Raji (cell line): ENCODE results near the gene CAD.

ENCODE experiments used
- POLR2A ChIP-seq: IDR thresholded peaks from 2 replicates; pipeline ENCODE4 v1.6.1; 2011; ENCODE audit warnings: low read depth, low read length, control low read depth; ENCODE audit not compliant: insufficient read depth

Gene CAD

GRCh38 chr2:27275211-27276150 is 58.3 kb downstream of the CAD start, which contains the start of gene DNAJC5G:
DNAJC5G (plus strand) TSS chr2:27275433; CDS start chr2:27276729, 1,296 bp downstream.
- TF ChIP-seq POLR2A: no peak

- TF ChIP-seq POLR2A: no peak
Measured at GRCh38 chr2:27278010-27278409, 60.8 kb downstream of the CAD start.

- no peak for TF ChIP-seq POLR2A
Measured at GRCh38 chr2:27280826-27281225, 63.7 kb downstream of the CAD start.

GRCh38 chr2:27281442-27281841 is 64.3 kb downstream of the CAD start:
- no peak for TF ChIP-seq POLR2A

- TF ChIP-seq POLR2A: no peak
Measured at GRCh38 chr2:27281855-27282559, 64.8 kb downstream of the CAD start, which contains the start of gene TRIM54. TRIM54 (plus strand) TSS chr2:27282429; CDS start chr2:27282732, 303 bp downstream.

GRCh38 chr2:27282892-27283291 is 65.7 kb downstream of the CAD start:
- no peak for TF ChIP-seq POLR2A

- TF ChIP-seq POLR2A: no peak
Measured at GRCh38 chr2:27284996-27285395, 67.8 kb downstream of the CAD start.

GRCh38 chr2:27285481-27285880 is 68.3 kb downstream of the CAD start:
- TF ChIP-seq POLR2A: no peak

- TF ChIP-seq POLR2A: no peak
Measured at GRCh38 chr2:27288610-27289009, 71.4 kb downstream of the CAD start.

GRCh38 chr2:27290549-27290948 is 73.4 kb downstream of the CAD start:
- TF ChIP-seq POLR2A: no peak

GRCh38 chr2:27291865-27292264 is 74.7 kb downstream of the CAD start:
- TF ChIP-seq POLR2A: no peak
